ENCODE results near the gene CHCHD5.

DNA sequence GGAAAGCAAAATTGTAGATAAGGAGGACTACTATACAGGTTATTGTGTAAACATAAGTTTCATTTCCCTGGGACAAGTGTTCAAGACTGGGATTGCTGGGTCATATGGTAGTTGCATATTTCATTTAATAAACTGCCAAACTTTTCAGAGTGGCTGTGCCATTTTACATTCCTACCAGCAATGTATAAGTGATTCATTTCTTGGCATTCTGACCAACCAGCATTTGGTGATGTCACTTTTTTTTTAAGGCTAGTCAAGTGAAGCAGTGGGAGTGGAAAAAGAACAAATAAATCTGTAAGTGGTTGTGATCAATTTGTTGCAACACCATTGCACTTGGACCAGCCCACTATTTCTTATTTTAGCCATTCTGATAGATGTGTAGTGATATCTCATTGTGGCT, 5.2 kb upstream of the CHCHD5 start:
- TF ChIP-seq, protein P1, sequence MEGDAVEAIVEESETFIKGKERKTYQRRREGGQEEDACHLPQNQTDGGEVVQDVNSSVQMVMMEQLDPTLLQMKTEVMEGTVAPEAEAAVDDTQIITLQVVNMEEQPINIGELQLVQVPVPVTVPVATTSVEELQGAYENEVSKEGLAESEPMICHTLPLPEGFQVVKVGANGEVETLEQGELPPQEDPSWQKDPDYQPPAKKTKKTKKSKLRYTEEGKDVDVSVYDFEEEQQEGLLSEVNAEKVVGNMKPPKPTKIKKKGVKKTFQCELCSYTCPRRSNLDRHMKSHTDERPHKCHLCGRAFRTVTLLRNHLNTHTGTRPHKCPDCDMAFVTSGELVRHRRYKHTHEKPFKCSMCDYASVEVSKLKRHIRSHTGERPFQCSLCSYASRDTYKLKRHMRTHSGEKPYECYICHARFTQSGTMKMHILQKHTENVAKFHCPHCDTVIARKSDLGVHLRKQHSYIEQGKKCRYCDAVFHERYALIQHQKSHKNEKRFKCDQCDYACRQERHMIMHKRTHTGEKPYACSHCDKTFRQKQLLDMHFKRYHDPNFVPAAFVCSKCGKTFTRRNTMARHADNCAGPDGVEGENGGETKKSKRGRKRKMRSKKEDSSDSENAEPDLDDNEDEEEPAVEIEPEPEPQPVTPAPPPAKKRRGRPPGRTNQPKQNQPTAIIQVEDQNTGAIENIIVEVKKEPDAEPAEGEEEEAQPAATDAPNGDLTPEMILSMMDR (IDR thresholded peaks at IDR 0.05): no peak
- no peak for TF ChIP-seq TCF7L2 (IDR thresholded peaks at IDR 0.05; ENCODE audit: low read depth, low read length)
- TF ChIP-seq, protein P2, sequence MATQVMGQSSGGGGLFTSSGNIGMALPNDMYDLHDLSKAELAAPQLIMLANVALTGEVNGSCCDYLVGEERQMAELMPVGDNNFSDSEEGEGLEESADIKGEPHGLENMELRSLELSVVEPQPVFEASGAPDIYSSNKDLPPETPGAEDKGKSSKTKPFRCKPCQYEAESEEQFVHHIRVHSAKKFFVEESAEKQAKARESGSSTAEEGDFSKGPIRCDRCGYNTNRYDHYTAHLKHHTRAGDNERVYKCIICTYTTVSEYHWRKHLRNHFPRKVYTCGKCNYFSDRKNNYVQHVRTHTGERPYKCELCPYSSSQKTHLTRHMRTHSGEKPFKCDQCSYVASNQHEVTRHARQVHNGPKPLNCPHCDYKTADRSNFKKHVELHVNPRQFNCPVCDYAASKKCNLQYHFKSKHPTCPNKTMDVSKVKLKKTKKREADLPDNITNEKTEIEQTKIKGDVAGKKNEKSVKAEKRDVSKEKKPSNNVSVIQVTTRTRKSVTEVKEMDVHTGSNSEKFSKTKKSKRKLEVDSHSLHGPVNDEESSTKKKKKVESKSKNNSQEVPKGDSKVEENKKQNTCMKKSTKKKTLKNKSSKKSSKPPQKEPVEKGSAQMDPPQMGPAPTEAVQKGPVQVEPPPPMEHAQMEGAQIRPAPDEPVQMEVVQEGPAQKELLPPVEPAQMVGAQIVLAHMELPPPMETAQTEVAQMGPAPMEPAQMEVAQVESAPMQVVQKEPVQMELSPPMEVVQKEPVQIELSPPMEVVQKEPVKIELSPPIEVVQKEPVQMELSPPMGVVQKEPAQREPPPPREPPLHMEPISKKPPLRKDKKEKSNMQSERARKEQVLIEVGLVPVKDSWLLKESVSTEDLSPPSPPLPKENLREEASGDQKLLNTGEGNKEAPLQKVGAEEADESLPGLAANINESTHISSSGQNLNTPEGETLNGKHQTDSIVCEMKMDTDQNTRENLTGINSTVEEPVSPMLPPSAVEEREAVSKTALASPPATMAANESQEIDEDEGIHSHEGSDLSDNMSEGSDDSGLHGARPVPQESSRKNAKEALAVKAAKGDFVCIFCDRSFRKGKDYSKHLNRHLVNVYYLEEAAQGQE (IDR thresholded peaks at IDR 0.05; ENCODE audit: insufficient read depth in 1 of 2, low read depth in 2 of 2, low read length in 1 of 2): no peak
- TF ChIP-seq POLR2AphosphoS5 (IDR thresholded peaks at IDR 0.05; ENCODE audit: low read depth, low read length): no peak
- no peak for TF ChIP-seq SIN3A (IDR thresholded peaks at IDR 0.05; ENCODE audit: borderline replicate concordance, insufficient read depth, low read depth, low read length)
